Spinal cord (tissue), 10 donors: ENCODE results near the gene RAE1. TPM values are rescaled to one million over a fixed set of nuclear protein-coding genes. Genes with fewer than 3 reads are reported as not detected.

Experiments used
- DNase-seq, 6 donors: peaks; one replicate each; pipeline versions ENCODE4 v3.0.0 to v3.0.0-alpha.2; 2013 to 2015; ENCODE audit warnings: low spot score in 6 of 6, low read depth in 4 of 6
- H3K27ac ChIP-seq: one replicate; pipeline ENCODE4 v1.5.1; 2013; ENCODE audit warnings: low read depth, low read length, control low read depth
- H3K27me3 ChIP-seq: one replicate; pipeline ENCODE4 v1.6.1; 2013; ENCODE audit warnings: low read length; ENCODE audit not compliant: control insufficient read depth, insufficient read depth
- H3K36me3 ChIP-seq: one replicate; pipeline ENCODE4 v1.6.1; 2013; ENCODE audit warnings: low read length; ENCODE audit not compliant: control insufficient read depth, insufficient read depth
- H3K4me1 ChIP-seq: one replicate; pipeline ENCODE4 v1.6.1; 2013; ENCODE audit warnings: low read length; ENCODE audit not compliant: control insufficient read depth, insufficient read depth
- H3K4me3 ChIP-seq: one replicate; pipeline ENCODE4 v1.5.1; 2013; ENCODE audit warnings: low read depth, low read length, control low read depth
- H3K9me3 ChIP-seq: one replicate; pipeline ENCODE4 v1.6.1; 2013; ENCODE audit warnings: low read length; ENCODE audit not compliant: control insufficient read depth, insufficient read depth
- WGBS: methylation state at CpG from one replicate; pipeline ENCODE4 v1.1.5; 2013; ENCODE audit warnings: missing lambda C conversion rate; ENCODE audit not compliant: insufficient coverage; 5-methylcytosine and 5-hydroxymethylcytosine counted together
- polyA plus RNA-seq, 2 donors: library from polyadenylated mRNA; unstranded; fragments of 120-200 nt; gene quantifications; one replicate each; pipeline ENCODE4 v1.2.1, GENCODE V29; 2013; ENCODE audit not compliant: insufficient read length in 2 of 2
- total RNA-seq, 2 donors: library from RNA; depleted of rRNA in 1 of 2; stranded (reverse); fragments of 120-200 nt in 1 of 2; fragments of >200 nt in 1 of 2; gene quantifications; one replicate each; pipeline versions ENCODE4 v1.2.3 to v1.2.4, GENCODE V29; 2013 to 2014
- donor health status: healthy.

Gene RAE1
- total and polyA plus RNA-seq, 4 donors, result 31.6 to 49.5 (median 39.3) TPM

DNA sequence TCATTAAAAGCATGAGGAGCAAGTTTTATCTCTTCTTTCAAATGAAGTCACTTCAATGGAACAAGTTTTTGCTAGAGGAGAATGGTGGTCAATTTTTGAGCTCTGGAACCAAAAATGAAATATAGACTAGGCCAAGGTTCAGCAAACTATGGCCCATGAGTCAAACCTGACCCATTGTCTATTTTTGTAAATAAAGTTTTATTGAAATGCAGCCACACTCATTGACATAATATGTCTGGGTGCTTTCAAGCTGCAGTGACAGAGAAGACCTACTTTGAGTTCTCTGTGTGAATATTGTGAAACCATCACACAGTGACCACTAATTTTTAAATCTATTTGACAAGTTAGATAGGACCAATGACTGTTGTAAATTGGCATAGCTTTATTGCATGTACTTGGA, 13.4 kb downstream of the RAE1 start:
- DNase-seq, result no peak
- Histone ChIP-seq H3K27me3 (no peaks in the 10 kb centered on the region), H3K9me3 (no peaks in the 10 kb centered on the region), H3K4me3 (no peak overlapping the region), H3K27ac (no peak overlapping the region), H3K36me3 (peaks cover 34% of the 10 kb centered on the region), H3K4me1 (no peaks in the 10 kb centered on the region)

DNA sequence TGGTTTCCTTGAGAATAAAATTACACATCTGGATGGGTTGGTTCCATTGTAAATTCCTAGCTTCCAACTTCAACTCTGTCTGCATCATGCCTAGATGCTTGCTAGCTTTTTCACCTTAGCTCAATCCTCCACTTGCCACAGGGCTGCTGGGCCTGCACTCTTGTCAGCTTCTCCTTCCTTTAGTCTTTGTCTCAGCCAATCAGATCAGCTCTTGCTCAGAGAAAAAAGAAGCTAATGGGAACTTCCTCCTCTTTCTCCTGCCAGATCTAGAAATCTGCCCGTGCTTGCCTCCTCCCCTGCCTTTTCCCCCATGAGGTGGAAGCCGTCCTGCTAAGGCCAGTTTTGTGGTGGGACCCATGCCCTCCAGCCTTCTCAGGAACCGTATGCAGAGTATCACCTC, 18.5 kb downstream of the RAE1 start:
- Histone ChIP-seq H3K27me3 (no peaks in the 10 kb centered on the region), H3K4me3 (no peak overlapping the region), H3K27ac (no peak overlapping the region), H3K4me1 (no peaks in the 10 kb centered on the region), H3K9me3 (no peaks in the 10 kb centered on the region), H3K36me3 (peaks cover 64% of the 10 kb centered on the region)
- WGBS, result 93% methylated on average over 3 of the region's 3 CpGs
- no peak for DNase-seq

DNA sequence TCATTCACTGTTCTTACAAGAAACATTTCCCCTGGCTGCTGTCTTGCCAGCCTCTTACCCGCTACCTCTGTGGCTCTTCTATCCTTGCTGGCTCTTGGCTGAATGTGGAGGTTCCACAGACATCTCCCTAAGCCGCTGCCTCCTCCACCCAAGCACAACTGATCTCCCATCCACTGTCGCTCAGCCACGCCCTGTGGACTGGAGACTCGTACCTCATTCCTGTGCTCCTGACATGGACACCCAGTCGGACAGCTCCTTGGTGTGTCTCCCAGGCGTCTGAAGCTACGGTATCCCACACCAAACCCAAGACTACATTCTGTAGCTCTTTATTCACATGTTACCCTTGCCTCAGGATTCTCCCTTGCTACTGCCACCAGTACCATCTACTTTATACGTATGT, 19.3 kb downstream of the RAE1 start:
- Histone ChIP-seq H3K27me3 (no peaks in the 10 kb centered on the region), H3K27ac (no peak overlapping the region), H3K9me3 (no peaks in the 10 kb centered on the region), H3K4me1 (no peaks in the 10 kb centered on the region), H3K36me3 (peaks cover 71% of the 10 kb centered on the region), H3K4me3 (no peak overlapping the region)
- DNase-seq, result no peak
- WGBS, result 90% methylated on average over 6 of the region's 9 CpGs

DNA sequence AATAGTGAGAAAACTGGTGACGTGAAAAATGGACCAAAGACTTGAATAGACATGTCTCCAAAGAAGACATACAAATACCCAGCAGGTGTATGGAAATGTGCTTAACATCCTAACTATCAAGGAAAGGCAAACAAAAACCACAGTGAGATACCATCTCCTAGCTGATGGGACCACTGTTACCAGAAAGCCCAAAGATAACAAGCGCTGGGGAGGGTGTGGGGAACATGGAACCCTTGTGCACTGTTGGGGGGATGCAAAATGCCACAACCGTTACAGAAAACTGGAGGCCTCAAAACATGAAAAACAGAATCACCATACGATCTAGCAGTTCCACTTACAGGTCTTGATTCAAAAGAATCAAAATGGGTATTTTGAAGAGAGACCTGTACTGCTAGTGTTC, 20.3 kb downstream of the RAE1 start:
- Histone ChIP-seq H3K4me1 (no peaks in the 10 kb centered on the region), H3K27ac (no peak overlapping the region), H3K9me3 (no peaks in the 10 kb centered on the region), H3K27me3 (no peaks in the 10 kb centered on the region), H3K4me3 (no peak overlapping the region), H3K36me3 (peaks cover 72% of the 10 kb centered on the region)
- WGBS, result 92% methylated on average over 2 of the region's 4 CpGs
- DNase-seq, result no peak

DNA sequence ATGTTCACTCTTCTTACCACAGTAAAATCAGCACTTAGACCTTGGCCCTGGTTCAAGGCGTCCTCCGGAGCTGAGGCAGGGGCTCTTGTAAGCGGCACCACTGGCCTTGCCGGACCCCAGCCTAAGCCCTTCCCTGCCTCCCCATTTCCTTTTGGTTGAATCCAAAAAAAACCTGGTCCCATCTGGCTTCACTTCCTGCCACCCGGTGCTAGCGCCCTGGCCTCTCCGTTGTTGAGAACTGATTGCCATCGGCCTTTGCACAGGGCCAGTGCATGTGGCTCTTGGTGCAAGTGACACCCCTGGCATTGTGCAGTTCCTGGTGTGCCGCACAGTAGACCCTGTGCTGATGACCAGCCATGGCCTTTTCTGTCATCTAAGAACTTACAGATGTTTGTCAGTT, 21.1 kb downstream of the RAE1 start:
- no peaks in the 10 kb centered on the region for H3K27me3 ChIP-seq
- DNase-seq, result no peak
- no peaks in the 10 kb centered on the region for H3K9me3 ChIP-seq
- no peaks in the 10 kb centered on the region for H3K4me1 ChIP-seq
- H3K4me3 ChIP-seq, result no peak overlapping the region
- no peak overlapping the region for H3K27ac ChIP-seq
- H3K36me3 ChIP-seq, result peaks cover 73% of the 10 kb centered on the region
- 80% methylated on average over 9 of the region's 9 CpGs for whole genome bisulfite sequencing

DNA sequence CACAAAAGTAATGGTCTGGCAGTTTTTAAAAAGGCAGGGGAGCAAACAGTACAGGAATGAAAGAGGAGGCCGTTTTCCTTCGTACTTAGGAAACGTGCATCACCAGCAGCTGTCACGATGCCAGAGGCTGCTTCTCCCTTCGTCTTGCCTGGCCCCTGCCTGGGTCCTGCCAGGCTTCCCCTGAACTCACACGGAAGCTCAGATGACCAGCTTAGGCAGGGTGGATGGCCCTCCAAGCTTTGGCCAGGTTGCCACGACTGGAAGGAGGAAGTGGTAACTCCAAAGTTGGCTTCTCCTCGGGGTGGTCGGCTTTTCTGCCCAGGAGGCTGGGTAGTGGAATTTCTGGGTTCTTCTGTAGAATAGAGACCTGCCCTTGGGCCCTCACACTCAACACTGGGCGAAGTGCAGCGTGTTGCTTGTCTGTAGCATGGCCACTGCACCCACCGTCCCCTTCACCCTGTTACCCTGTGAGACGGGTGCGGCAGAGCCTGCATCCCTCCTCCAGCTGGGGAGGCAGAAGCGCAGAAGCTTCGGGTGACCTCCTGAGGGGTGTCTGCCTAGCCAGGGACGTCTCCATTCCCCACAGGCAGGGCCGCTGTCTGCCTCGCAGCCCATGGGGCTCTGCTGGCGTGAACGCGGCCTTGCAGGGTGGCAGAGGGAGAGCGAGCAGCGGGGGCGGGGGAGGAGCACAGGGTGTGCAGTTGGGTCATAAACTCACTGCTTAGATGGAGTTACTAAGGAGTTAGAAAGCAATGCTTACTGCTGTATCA, 21.7 kb downstream of the RAE1 start:
- 86% methylated on average over 15 of the region's 25 CpGs for WGBS
- no peaks in the 10 kb centered on the region for H3K27me3 ChIP-seq
- H3K27ac ChIP-seq, result no peak overlapping the region
- no peak overlapping the region for H3K4me3 ChIP-seq
- no peak for DNase-seq
- H3K4me1 ChIP-seq, result no peaks in the 10 kb centered on the region
- H3K36me3 ChIP-seq, result peaks cover 72% of the 10 kb centered on the region
- H3K9me3 ChIP-seq, result no peaks in the 10 kb centered on the region

DNA sequence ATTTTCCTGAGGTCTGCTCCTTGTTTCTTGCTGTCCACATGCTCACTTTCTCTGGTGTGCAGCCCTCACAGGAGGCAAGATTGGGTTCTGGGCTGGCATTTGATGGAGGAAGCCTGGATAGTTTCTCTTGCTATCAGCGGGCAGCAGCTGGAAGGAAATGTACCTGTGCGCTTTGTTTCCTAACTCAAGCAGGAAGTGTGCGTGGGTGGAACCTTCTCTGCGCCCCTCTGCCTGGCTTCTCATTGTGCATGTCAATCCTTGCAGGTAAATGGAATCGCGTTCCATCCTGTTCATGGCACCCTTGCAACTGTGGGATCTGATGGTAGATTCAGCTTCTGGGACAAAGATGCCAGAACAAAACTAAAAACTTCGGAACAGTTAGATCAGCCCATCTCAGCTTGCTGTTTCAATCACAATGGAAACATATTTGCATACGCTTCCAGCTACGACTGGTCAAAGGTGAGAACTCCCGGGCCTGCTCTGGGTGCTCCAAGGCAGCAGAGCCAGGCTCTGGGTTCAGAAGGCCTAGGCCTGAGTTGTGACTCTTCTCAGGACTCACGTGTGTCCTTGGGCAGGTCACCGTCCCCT, 23.4 kb downstream of the RAE1 start:
- H3K4me1 ChIP-seq, result no peaks in the 10 kb centered on the region
- WGBS, result 93% methylated on average over 12 of the region's 12 CpGs
- no peaks in the 10 kb centered on the region for H3K27me3 ChIP-seq
- peaks cover 76% of the 10 kb centered on the region for H3K36me3 ChIP-seq
- DNase-seq, result no peak
- H3K4me3 ChIP-seq, result no peak overlapping the region
- no peaks in the 10 kb centered on the region for H3K9me3 ChIP-seq
- no peak overlapping the region for H3K27ac ChIP-seq

DNA sequence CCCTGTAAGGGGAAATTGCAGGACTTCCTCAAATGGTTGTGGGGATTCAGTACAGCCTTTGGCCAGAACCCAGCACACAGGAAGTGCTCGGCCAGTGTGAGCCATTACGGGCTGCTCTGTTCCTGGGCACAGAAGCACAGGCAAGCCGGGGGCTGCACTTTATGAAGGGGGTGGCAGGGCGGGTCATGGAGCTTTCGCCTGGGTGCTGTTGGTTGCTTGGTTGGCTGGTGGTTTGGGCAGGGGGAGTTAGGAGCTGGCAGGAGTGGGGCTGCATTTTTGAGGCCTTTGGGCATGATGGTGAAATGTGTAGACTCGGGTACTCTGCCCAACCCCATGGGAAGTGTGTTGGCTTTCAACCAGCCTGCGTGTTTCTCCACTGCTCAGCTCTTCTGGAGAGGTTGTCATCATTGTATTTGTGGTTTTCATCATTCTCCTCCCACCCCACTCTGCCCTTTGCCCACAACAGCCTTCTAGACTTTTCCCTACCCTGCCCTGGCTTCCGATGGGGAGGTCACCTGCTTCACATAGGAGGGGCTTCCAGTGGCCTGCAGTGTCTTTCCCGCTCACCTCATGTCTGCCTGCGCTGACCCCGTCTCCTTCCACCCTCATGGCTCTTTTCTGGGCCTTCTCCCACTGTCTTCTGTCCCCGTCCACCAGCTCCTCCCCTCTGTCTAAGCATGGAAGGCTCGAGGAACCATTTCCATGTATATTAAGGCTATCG, 24.0 kb downstream of the RAE1 start:
- H3K9me3 ChIP-seq, result no peaks in the 10 kb centered on the region
- peaks cover 71% of the 10 kb centered on the region for H3K36me3 ChIP-seq
- DNase-seq, result no peak
- 92% methylated on average over 12 of the region's 14 CpGs for WGBS
- H3K27me3 ChIP-seq, result no peaks in the 10 kb centered on the region
- no peak overlapping the region for H3K27ac ChIP-seq
- no peaks in the 10 kb centered on the region for H3K4me1 ChIP-seq
- no peak overlapping the region for H3K4me3 ChIP-seq

DNA sequence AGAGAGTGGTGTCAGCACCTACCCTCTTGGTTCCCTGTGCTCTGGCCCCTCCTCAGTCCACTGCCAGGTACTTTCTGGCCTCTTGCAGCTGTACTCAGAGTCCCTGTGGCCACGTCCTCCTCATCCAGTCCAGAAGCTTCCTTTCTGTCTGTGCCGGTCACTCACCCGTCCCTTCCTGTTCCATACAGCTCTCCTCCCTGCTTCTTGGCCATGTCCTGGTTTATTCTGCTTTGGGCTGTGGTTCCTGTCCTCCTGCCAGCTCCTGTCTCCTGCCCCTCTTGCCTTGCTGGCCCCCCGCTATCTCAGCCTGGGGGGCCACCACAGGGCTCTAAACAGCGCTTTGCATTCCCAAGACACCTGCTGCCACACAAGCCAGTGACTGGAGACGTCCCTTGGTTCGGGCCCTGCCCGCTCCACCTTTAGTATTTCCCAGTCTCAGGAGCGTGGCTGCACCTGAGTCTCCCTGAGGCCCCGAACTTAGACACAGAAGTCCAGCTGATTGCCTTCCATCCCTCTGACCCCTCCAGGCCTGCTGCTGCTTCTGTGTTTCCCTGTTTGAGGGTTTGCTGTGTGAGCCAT, 24.7 kb downstream of the RAE1 start:
- Histone ChIP-seq H3K27me3 (no peaks in the 10 kb centered on the region), H3K36me3 (peaks cover 71% of the 10 kb centered on the region), H3K4me1 (no peaks in the 10 kb centered on the region), H3K9me3 (no peaks in the 10 kb centered on the region), H3K4me3 (no peak overlapping the region), H3K27ac (no peak overlapping the region)
- no peak for DNase-seq
- WGBS, result 97% methylated on average over 10 of the region's 10 CpGs
